Vagina (tissue), 2 donors: ENCODE measurements around the gene ITGAX. TPM values are rescaled to one million over a fixed set of nuclear protein-coding genes. Genes with fewer than 3 reads are reported as not detected.

Source experiments
- DNase-seq, 2 donors: peaks; one replicate each; pipeline ENCODE4 v3.0.0-alpha.2; 2017; ENCODE audit errors: extremely low spot score in 2 of 2
- H3K27ac ChIP-seq: fragments of 200-600 bp; sonication (generic); one replicate; pipeline ENCODE4 v1.5.1; 2019
- H3K27me3 ChIP-seq: fragments of 200-600 bp; sonication (generic); one replicate; pipeline ENCODE4 v1.5.1; 2019
- H3K36me3 ChIP-seq, 2 donors: fragments of 200-600 bp; sonication (generic); one replicate each; pipeline ENCODE4 v1.5.1; 2017 to 2019
- H3K4me1 ChIP-seq: fragments of 200-600 bp; sonication (generic); one replicate; pipeline ENCODE4 v1.5.1; 2019
- H3K4me3 ChIP-seq, 2 donors: fragments of 200-600 bp; sonication (generic); 1 replicate in 1 of 2; 2 replicates in 1 of 2; pipeline ENCODE4 v1.5.1; 2016 to 2019
- H3K9me3 ChIP-seq: fragments of 200-600 bp; sonication (generic); one replicate; pipeline ENCODE4 v1.5.1; 2019
- POLR2A ChIP-seq, 2 donors: fragments of 450-650 bp; IDR thresholded peaks; one replicate each; pipeline ENCODE4 v1.6.1; 2017; ENCODE audit warnings: antibody characterized with exemption in 2 of 2, mild to moderate bottlenecking in 2 of 2, moderate library complexity in 2 of 2
- POLR2AphosphoS5 ChIP-seq, 2 donors: sonication (generic); formaldehyde crosslinking; IDR thresholded peaks; one replicate each; pipeline ENCODE4 v1.9.0; 2017; ENCODE audit warnings: antibody characterized with exemption in 2 of 2, mild to moderate bottlenecking in 2 of 2, low read depth in 1 of 2; ENCODE audit not compliant: insufficient read depth in 1 of 2
- intact Hi-C: fragments of 100-400 bp; cut with DNase I; formaldehyde crosslinking; loops from one replicate; pipeline ENCODE4 v1.15.1; 2023
- total RNA-seq: library from RNA; depleted of rRNA; stranded (reverse); fragments of >200 nt; gene quantifications from one replicate; pipeline ENCODE4 v1.2.3, GENCODE V29; 2016
- TF ChIP-seq, protein P1 (sequence below), 3 experiments: fragments of 450-650 bp in 2 of 3; fragments of 200-600 bp in 1 of 3; sonication (generic) in 1 of 3; IDR thresholded peaks; one replicate each; pipeline ENCODE4 v1.5.1; 2017 to 2019; ENCODE audit warnings: antibody characterized with exemption in 3 of 3, mild to moderate bottlenecking in 2 of 3, moderate library complexity in 2 of 3

Gene ITGAX
- total RNA-seq, 1 donor from 2014 or later, result 4.4 TPM

DNA sequence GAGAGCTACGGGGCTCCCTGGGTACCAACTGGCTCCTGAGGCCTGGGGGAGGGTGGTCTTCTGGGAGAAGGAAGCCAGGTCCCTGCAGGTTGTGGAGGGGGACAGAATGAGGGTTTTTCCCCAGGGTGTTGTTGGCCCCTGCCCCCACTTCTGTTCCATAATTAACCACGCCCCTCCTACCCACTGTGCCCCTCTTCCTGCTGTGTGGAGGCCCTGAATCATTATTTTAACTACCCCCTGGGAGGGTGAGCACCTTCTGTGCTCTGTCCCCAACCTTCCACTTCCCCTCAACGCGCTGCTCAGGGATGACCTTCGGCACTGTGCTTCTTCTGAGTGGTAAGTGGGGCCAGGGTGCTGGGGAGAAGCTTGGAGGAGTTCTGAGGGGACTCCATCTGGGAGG, 38.1 kb downstream of the ITGAX start, which contains the start of gene ITGAD:
TSS of gene ITGAD (plus strand) at position 280 of the 400 bp plus-strand sequence. CDS start at position 306, 26 bp downstream.
- no peaks in the 10 kb centered on the region for H3K36me3 ChIP-seq
- H3K27me3 ChIP-seq, result no peaks in the 10 kb centered on the region
- no peak within 1 kb of the TSS for H3K27ac ChIP-seq
- H3K4me1 ChIP-seq, result no peaks in the 10 kb centered on the region
- H3K4me3 ChIP-seq, result no peak within 1 kb of the TSS
- no peak for TF ChIP-seq POLR2AphosphoS5 (IDR thresholded peaks at IDR 0.05; ENCODE audit: insufficient read depth in 1 of 2, low read depth in 1 of 2)
- TF ChIP-seq, protein P1, sequence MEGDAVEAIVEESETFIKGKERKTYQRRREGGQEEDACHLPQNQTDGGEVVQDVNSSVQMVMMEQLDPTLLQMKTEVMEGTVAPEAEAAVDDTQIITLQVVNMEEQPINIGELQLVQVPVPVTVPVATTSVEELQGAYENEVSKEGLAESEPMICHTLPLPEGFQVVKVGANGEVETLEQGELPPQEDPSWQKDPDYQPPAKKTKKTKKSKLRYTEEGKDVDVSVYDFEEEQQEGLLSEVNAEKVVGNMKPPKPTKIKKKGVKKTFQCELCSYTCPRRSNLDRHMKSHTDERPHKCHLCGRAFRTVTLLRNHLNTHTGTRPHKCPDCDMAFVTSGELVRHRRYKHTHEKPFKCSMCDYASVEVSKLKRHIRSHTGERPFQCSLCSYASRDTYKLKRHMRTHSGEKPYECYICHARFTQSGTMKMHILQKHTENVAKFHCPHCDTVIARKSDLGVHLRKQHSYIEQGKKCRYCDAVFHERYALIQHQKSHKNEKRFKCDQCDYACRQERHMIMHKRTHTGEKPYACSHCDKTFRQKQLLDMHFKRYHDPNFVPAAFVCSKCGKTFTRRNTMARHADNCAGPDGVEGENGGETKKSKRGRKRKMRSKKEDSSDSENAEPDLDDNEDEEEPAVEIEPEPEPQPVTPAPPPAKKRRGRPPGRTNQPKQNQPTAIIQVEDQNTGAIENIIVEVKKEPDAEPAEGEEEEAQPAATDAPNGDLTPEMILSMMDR (IDR thresholded peaks at IDR 0.05), result no peak
- TF ChIP-seq POLR2A (IDR thresholded peaks at IDR 0.05), result no peak
- H3K9me3 ChIP-seq, result no peaks in the 10 kb centered on the region
- no peak for DNase-seq
- intact Hi-C loops, result no loop called here

DNA sequence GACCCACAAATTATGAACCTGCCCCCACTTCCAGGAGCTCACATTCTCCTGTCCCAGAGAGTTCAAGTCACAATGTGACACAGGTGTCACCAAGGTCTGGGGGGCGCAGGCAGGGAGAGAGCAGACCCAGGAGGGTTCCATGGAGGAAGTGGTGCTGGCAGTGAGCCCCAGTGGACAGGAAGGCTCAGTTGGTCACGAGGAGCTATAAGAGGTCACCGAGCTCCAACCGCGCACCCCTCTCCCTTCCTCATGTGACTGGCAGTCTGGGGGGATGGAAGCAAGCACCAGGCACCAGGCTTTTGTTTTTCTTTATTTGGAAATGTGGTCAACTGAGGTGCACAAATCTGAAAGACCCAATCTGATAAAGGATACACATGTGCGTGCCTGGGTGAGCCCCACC, 40.7 kb downstream of the ITGAX start:
- no peak overlapping the region for H3K27ac ChIP-seq
- no peak for DNase-seq
- TF ChIP-seq, protein P1 (IDR thresholded peaks at IDR 0.05), result no peak
- no peak for TF ChIP-seq POLR2AphosphoS5 (IDR thresholded peaks at IDR 0.05; ENCODE audit: insufficient read depth in 1 of 2, low read depth in 1 of 2)
- TF ChIP-seq POLR2A (IDR thresholded peaks at IDR 0.05), result no peak
- no peak overlapping the region for H3K4me3 ChIP-seq
- H3K27me3 ChIP-seq, result no peaks in the 10 kb centered on the region
- intact Hi-C loops, result no loop called here
- H3K36me3 ChIP-seq, result no peaks in the 10 kb centered on the region
- H3K4me1 ChIP-seq, result no peaks in the 10 kb centered on the region
- H3K9me3 ChIP-seq, result no peaks in the 10 kb centered on the region

DNA sequence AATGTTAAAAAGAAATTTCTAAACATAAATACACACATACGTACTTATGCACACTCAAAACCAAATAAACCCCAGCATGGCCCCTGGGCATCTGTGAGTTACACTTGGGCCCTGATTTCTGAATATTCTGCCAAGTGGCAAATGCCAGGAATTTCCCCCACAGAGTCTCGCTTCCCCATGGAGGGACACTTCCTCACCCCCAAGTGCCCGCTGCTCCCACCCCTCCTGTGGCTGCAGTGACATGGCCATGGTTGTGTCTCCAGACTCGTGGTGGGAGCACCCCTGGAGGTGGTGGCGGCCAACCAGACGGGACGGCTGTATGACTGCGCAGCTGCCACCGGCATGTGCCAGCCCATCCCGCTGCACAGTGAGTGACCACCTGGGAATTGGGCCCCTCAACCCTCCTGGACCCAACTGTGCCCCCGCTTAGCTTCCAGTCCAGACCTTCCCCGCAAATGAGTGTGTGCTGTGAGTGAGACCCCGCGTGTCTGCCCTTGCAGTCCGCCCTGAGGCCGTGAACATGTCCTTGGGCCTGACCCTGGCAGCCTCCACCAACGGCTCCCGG, 42.2 kb downstream of the ITGAX start:
- Histone ChIP-seq H3K4me1 (no peaks in the 10 kb centered on the region), H3K27me3 (no peaks in the 10 kb centered on the region), H3K4me3 (no peak overlapping the region), H3K36me3 (no peaks in the 10 kb centered on the region), H3K27ac (no peak overlapping the region), H3K9me3 (no peaks in the 10 kb centered on the region)
- TF ChIP-seq POLR2AphosphoS5 (IDR thresholded peaks at IDR 0.05; ENCODE audit: insufficient read depth in 1 of 2, low read depth in 1 of 2) (no peak), POLR2A (IDR thresholded peaks at IDR 0.05) (no peak)
- TF ChIP-seq, protein P1 (IDR thresholded peaks at IDR 0.05), result no peak
- no peak for DNase-seq
- intact Hi-C loops, result no loop called here

DNA sequence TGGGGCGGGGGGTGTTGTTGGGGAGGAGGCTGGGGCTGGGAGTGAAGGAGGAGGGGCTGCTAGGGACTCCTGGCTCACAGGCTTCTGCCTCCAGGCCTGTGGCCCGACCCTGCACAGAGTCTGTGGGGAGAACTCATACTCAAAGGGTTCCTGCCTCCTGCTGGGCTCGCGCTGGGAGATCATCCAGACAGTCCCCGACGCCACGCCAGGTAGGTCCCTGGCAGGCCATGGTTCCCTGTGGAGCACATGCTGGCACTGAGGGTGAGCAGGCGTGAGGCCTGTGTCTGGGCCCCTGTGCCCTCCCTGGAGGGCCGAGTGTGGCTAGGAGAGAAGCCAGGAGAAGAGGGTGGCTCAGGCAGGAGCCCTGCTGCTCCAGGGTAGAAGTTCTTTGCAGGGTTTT, 42.7 kb downstream of the ITGAX start:
- DNase-seq, result no peak
- intact Hi-C loops, result no loop called here
- TF ChIP-seq, protein P1 (IDR thresholded peaks at IDR 0.05), result no peak
- TF ChIP-seq POLR2AphosphoS5 (IDR thresholded peaks at IDR 0.05; ENCODE audit: insufficient read depth in 1 of 2, low read depth in 1 of 2) (no peak), POLR2A (IDR thresholded peaks at IDR 0.05) (no peak)
- Histone ChIP-seq H3K4me3 (no peak overlapping the region), H3K4me1 (no peaks in the 10 kb centered on the region), H3K36me3 (no peaks in the 10 kb centered on the region), H3K27ac (no peak overlapping the region), H3K9me3 (no peaks in the 10 kb centered on the region), H3K27me3 (no peaks in the 10 kb centered on the region)

DNA sequence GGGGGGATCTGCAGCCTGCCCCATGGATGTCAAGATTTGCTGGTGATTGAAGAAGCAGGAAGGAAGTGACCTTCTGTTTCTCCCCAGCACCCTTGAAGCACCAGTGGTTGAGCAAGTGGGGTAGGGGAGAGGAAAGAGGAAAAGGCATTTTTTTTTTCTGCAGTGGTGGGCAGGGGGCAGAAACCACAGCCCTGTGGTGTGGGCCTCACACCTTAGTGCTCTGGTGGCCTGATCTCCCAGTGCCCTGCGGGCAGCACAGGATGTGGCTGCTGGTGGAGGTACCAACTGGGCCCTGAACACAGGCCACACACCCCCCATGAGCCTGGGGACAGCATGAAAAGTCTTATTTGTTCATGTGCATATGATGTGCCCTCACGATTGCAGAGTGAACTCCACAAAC, 45.2 kb downstream of the ITGAX start:
- intact Hi-C loops, result no loop called here
- Histone ChIP-seq H3K27me3 (no peaks in the 10 kb centered on the region), H3K9me3 (no peaks in the 10 kb centered on the region), H3K27ac (no peak overlapping the region), H3K4me1 (no peaks in the 10 kb centered on the region), H3K4me3 (no peak overlapping the region), H3K36me3 (no peaks in the 10 kb centered on the region)
- TF ChIP-seq POLR2A (IDR thresholded peaks at IDR 0.05) (no peak), POLR2AphosphoS5 (IDR thresholded peaks at IDR 0.05; ENCODE audit: insufficient read depth in 1 of 2, low read depth in 1 of 2) (no peak)
- TF ChIP-seq, protein P1 (IDR thresholded peaks at IDR 0.05), result no peak
- no peak for DNase-seq
